Lower leg skin (tissue), 3 donors: ENCODE results near the gene CTPS1.

ENCODE experiments used
- POLR2A ChIP-seq, 2 donors: fragments of 450-650 bp; IDR thresholded peaks; one replicate each; pipeline ENCODE4 v1.6.1; 2016 to 2017; ENCODE audit warnings: antibody characterized with exemption in 2 of 2, mild to moderate bottlenecking in 1 of 2, moderate library complexity in 1 of 2
- TF ChIP-seq, protein P1 (sequence below), 3 donors: fragments of 450-650 bp; IDR thresholded peaks; one replicate each; pipeline ENCODE4 v1.5.1; 2016; ENCODE audit warnings: antibody characterized with exemption in 3 of 3, mild to moderate bottlenecking in 3 of 3, moderate library complexity in 2 of 3

GRCh38 chr1:41019353-41019745 is 39.9 kb downstream of the CTPS1 start:
- TF ChIP-seq, protein P1, sequence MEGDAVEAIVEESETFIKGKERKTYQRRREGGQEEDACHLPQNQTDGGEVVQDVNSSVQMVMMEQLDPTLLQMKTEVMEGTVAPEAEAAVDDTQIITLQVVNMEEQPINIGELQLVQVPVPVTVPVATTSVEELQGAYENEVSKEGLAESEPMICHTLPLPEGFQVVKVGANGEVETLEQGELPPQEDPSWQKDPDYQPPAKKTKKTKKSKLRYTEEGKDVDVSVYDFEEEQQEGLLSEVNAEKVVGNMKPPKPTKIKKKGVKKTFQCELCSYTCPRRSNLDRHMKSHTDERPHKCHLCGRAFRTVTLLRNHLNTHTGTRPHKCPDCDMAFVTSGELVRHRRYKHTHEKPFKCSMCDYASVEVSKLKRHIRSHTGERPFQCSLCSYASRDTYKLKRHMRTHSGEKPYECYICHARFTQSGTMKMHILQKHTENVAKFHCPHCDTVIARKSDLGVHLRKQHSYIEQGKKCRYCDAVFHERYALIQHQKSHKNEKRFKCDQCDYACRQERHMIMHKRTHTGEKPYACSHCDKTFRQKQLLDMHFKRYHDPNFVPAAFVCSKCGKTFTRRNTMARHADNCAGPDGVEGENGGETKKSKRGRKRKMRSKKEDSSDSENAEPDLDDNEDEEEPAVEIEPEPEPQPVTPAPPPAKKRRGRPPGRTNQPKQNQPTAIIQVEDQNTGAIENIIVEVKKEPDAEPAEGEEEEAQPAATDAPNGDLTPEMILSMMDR (IDR thresholded peaks at IDR 0.05): no peak
- TF ChIP-seq POLR2A (IDR thresholded peaks at IDR 0.05): no peak
